H1 (cell line): ENCODE data around the gene PKN1. TPM values are rescaled to one million over a fixed set of nuclear protein-coding genes. Genes with fewer than 3 reads are reported as not detected.

Experiments used
- CTCF ChIA-PET: fragments of 300-600 bp; sonication (Branson Sonifier 250); formaldehyde crosslinking; loops from one replicate; lab custom pipeline; 2021; ENCODE audit not compliant: partially characterized antibody; lab: Charles Lee
- POLR2A ChIA-PET: fragments of 300-600 bp; sonication (Branson Sonifier 250); formaldehyde crosslinking; loops from one replicate; lab custom pipeline; 2021; ENCODE audit warnings: inconsistent platforms; ENCODE audit not compliant: partially characterized antibody; lab: Charles Lee
- DNase-seq, 2 experiments: peaks; one replicate each; pipeline versions ENCODE4 v3.0.0 to v3.0.0-alpha.2; 2010 to 2022; ENCODE audit warnings: low spot score in 2 of 2, low read depth in 1 of 2, mixed read lengths in 1 of 2
- FAIRE-seq: peaks from 2 replicates; lab custom pipeline; 2011; peaks lifted over from hg19 to GRCh38; lab: Jason Lieb, UNC
- H2AFZ ChIP-seq: 2 replicates; pipeline ENCODE4 v1.8.1; 2012; ENCODE audit warnings: low read length, inconsistent platforms
- H2AK5ac ChIP-seq: 2 replicates; pipeline ENCODE4 v1.6.1; 2013; ENCODE audit warnings: low read depth, low read length
- H2BK120ac ChIP-seq: replicated peaks from 2 replicates; pipeline ENCODE3; 2013; ENCODE audit warnings: low read depth, low read length, inconsistent platforms
- H2BK12ac ChIP-seq: 2 replicates; pipeline ENCODE4 v1.6.1; 2013; ENCODE audit warnings: low read depth, low read length
- H2BK15ac ChIP-seq: 2 replicates; pipeline ENCODE4 v1.6.1; 2013; ENCODE audit warnings: low read length
- H2BK20ac ChIP-seq: 2 replicates; pipeline ENCODE4 v1.6.1; 2013; ENCODE audit warnings: low read length
- H2BK5ac ChIP-seq: 2 replicates; pipeline ENCODE4 v1.6.1; 2013; ENCODE audit warnings: low read depth, low read length
- H3K14ac ChIP-seq: 2 replicates; pipeline ENCODE4 v1.6.1; 2013; ENCODE audit warnings: inconsistent platforms; ENCODE audit not compliant: insufficient read length
- H3K18ac ChIP-seq: 2 replicates; pipeline ENCODE4 v1.6.1; 2013; ENCODE audit warnings: low read length; ENCODE audit errors: extremely low read depth
- H3K23ac ChIP-seq: 2 replicates; pipeline ENCODE4 v1.6.1; 2013; ENCODE audit warnings: inconsistent platforms; ENCODE audit not compliant: insufficient read length
- H3K23me2 ChIP-seq: 2 replicates; pipeline ENCODE4 v1.6.1; 2013; ENCODE audit warnings: low read depth, low read length
- H3K27ac ChIP-seq: 2 replicates; pipeline ENCODE4 v1.6.1; 2011; ENCODE audit warnings: low read depth, low read length, inconsistent platforms
- H3K27me3 ChIP-seq, 4 experiments: replicated peaks in 1 of 4; 1 replicate in 1 of 4; 2 replicates in 3 of 4; pipeline versions ENCODE4 v1.6.1 to v1.8.1; 2011 to 2013; ENCODE audit warnings: low read length in 3 of 4, mild to moderate bottlenecking in 3 of 4, inconsistent platforms in 2 of 4, mixed read lengths in 2 of 4, moderate library complexity in 1 of 4; ENCODE audit not compliant: control insufficient read depth in 3 of 4, insufficient read depth in 3 of 4; ENCODE audit errors: extremely low read depth in 1 of 4
- H3K36me3 ChIP-seq, 4 experiments: 2 replicates each; pipeline versions ENCODE4 v1.6.1 to v1.8.1; 2011 to 2013; ENCODE audit warnings: mild to moderate bottlenecking in 4 of 4, low read length in 3 of 4, moderate library complexity in 2 of 4, control low read depth in 1 of 4, inconsistent platforms in 1 of 4; ENCODE audit not compliant: insufficient read depth in 4 of 4, control insufficient read depth in 2 of 4
- H3K4ac ChIP-seq: replicated peaks from 2 replicates; pipeline ENCODE3; 2013; ENCODE audit warnings: low read length, low read depth, mixed read lengths, inconsistent platforms; ENCODE audit not compliant: insufficient read length
- H3K4me1 ChIP-seq, 4 experiments: replicated peaks in 1 of 4; 1 replicate in 1 of 4; 2 replicates in 3 of 4; pipeline versions ENCODE4 v1.6.1 to v1.8.1; 2011 to 2013; ENCODE audit warnings: low read length in 3 of 4, inconsistent platforms in 2 of 4, mixed read lengths in 1 of 4; ENCODE audit not compliant: insufficient read depth in 4 of 4, control insufficient read depth in 3 of 4
- H3K4me2 ChIP-seq, 2 experiments: 2 replicates each; pipeline versions ENCODE4 v1.6.1 to v1.8.1; 2011 to 2013; ENCODE audit warnings: low read depth in 2 of 2, low read length in 2 of 2, control low read depth in 1 of 2, inconsistent platforms in 1 of 2, mild to moderate bottlenecking in 1 of 2; ENCODE audit not compliant: insufficient read depth in 1 of 2
- H3K4me3 ChIP-seq, 4 experiments: fragments of 200-600, 300-600 bp in 1 of 4; sonication (generic), shearing (Covaris generic), sonication (Bioruptor Twin) in 1 of 4; 2 replicates each; pipeline versions ENCODE4 v1.5.1 to v1.8.1; 2011 to 2016; ENCODE audit warnings: low read length in 4 of 4, low read depth in 3 of 4, control low read depth in 2 of 4, inconsistent platforms in 2 of 4, mild to moderate bottlenecking in 2 of 4, mixed read lengths in 1 of 4, moderate library complexity in 1 of 4; ENCODE audit not compliant: insufficient read depth in 2 of 4; ENCODE audit errors: extremely low read depth in 1 of 4
- H3K56ac ChIP-seq: replicated peaks from 2 replicates; pipeline ENCODE3; 2013; ENCODE audit warnings: low read depth, mild to moderate bottlenecking, mixed read lengths, low read length, inconsistent platforms; ENCODE audit not compliant: insufficient read length
- H3K79me1 ChIP-seq: 2 replicates; pipeline ENCODE4 v1.6.1; 2013; ENCODE audit warnings: low read depth, low read length, control low read depth
- H3K79me2 ChIP-seq, 2 experiments: 2 replicates each; pipeline versions ENCODE4 v1.6.1 to v1.8.1; 2012 to 2013; ENCODE audit warnings: low read length in 2 of 2, mild to moderate bottlenecking in 2 of 2, inconsistent platforms in 1 of 2; ENCODE audit not compliant: insufficient read depth in 2 of 2, control insufficient read depth in 1 of 2
- H3K9ac ChIP-seq, 4 experiments: replicated peaks in 1 of 4; 1 replicate in 1 of 4; 2 replicates in 3 of 4; pipeline versions ENCODE4 v1.6.1 to v1.8.1; 2011 to 2013; ENCODE audit warnings: low read depth in 3 of 4, low read length in 3 of 4, control low read depth in 2 of 4, mild to moderate bottlenecking in 2 of 4, moderate library complexity in 2 of 4, inconsistent platforms in 1 of 4; ENCODE audit errors: extremely low read depth in 1 of 4
- H3K9me3 ChIP-seq, 2 experiments: 2 replicates each; pipeline versions ENCODE4 v1.6.1 to v1.8.1; 2012 to 2013; ENCODE audit warnings: mild to moderate bottlenecking in 2 of 2, moderate library complexity in 2 of 2, control low read depth in 1 of 2, inconsistent platforms in 1 of 2, low read depth in 1 of 2, low read length in 1 of 2, mixed read lengths in 1 of 2; ENCODE audit not compliant: insufficient read depth in 2 of 2
- H4K20me1 ChIP-seq, 2 experiments: replicated peaks in 1 of 2; 2 replicates each; pipeline versions ENCODE3 to v1.8.1; 2011 to 2013; ENCODE audit warnings: inconsistent platforms in 2 of 2, low read length in 2 of 2, mild to moderate bottlenecking in 1 of 2; ENCODE audit not compliant: insufficient read depth in 2 of 2, control insufficient read depth in 1 of 2
- H4K5ac ChIP-seq: 2 replicates; pipeline ENCODE4 v1.6.1; 2013; ENCODE audit warnings: low read length, low read depth, mixed read lengths, inconsistent platforms; ENCODE audit not compliant: insufficient read length
- H4K8ac ChIP-seq: 2 replicates; pipeline ENCODE4 v1.8.0; 2013; ENCODE audit warnings: mild to moderate bottlenecking, moderate library complexity, low read length, inconsistent platforms; ENCODE audit not compliant: insufficient read depth; ENCODE audit errors: extremely low read depth
- H4K91ac ChIP-seq: replicated peaks from 2 replicates; pipeline ENCODE3; 2013; ENCODE audit warnings: low read length, mixed read lengths, inconsistent platforms; ENCODE audit not compliant: insufficient read length
- ASH2L ChIP-seq: fragments of 200-600, 300-600 bp; sonication (generic); IDR thresholded peaks from one replicate; pipeline ENCODE4 v1.7.1; 2017; ENCODE audit warnings: low read length
- CREB1 ChIP-seq: IDR thresholded peaks from 2 replicates; pipeline ENCODE4 v1.6.1; 2012; ENCODE audit warnings: inconsistent platforms
- HDAC2 ChIP-seq, 2 experiments: fragments of 300-600 bp in 1 of 2; sonication (generic) in 1 of 2; IDR thresholded peaks; 2 replicates each; pipeline ENCODE4 v1.6.1; 2011 to 2012; ENCODE audit warnings: low read depth in 2 of 2, low read length in 2 of 2, mild to moderate bottlenecking in 2 of 2, moderate library complexity in 2 of 2, borderline replicate concordance in 1 of 2, inconsistent platforms in 1 of 2
- POLR2AphosphoS5 ChIP-seq: IDR thresholded peaks from 2 replicates; pipeline ENCODE4 v1.6.1; 2011; ENCODE audit warnings: low read depth, low read length
- RFX5 ChIP-seq: IDR thresholded peaks from 2 replicates; pipeline ENCODE4 v1.6.1; 2011; ENCODE audit warnings: low read depth, low read length, improper control_type of control experiment, borderline replicate concordance
- SIRT6 ChIP-seq: IDR thresholded peaks from one replicate; pipeline ENCODE4 v1.7.1; 2012; ENCODE audit warnings: low read length, inconsistent platforms
- SP1 ChIP-seq: IDR thresholded peaks from 2 replicates; pipeline ENCODE4 v1.6.1; 2011; ENCODE audit warnings: low read depth, low read length
- TAF7 ChIP-seq: optimal IDR thresholded peaks from 2 replicates; pipeline ENCODE3; 2011; ENCODE audit warnings: low read depth, mild to moderate bottlenecking, inconsistent platforms, low read length, moderate library complexity, borderline replicate concordance
- WGBS, 2 experiments: shearing (Covaris generic) in 1 of 2; methylation state at CpG; one replicate each; pipeline versions ENCODE4 v1.1.6 to v1.1.7; 2013 to 2015; ENCODE audit warnings: low lambda C conversion rate in 2 of 2, mixed read lengths in 2 of 2, inconsistent platforms in 1 of 2, low coverage in 1 of 2, missing lambda C conversion rate in 1 of 2; ENCODE audit not compliant: insufficient replicate concordance in 2 of 2, insufficient coverage in 1 of 2, insufficient read length in 1 of 2; ENCODE audit errors: extremely low coverage in 1 of 2, missing lambda C conversion rate in 1 of 2; 5-methylcytosine and 5-hydroxymethylcytosine counted together
- polyA plus RNA-seq, 7 experiments: library from polyadenylated mRNA; depleted of rRNA in 3 of 7; stranded (reverse) in 5 of 7; unstranded in 2 of 7; fragments of >200 nt in 5 of 7; fragments of 200-250 nt in 2 of 7; gene quantifications; 1 replicate in 5 of 7; 2 replicates in 1 of 7; 4 replicates in 1 of 7; pipeline versions ENCODE4 v1.2.1 to v1.2.3, GENCODE V29; 2011 to 2013; ENCODE audit warnings: missing spikeins in 2 of 7, mixed read lengths in 2 of 7
- total RNA-seq: library from RNA; stranded (reverse); fragmentation: NEBNext Ultra II Directional; extraction: Animal tissue kit (Norgen Biotek cat#: 25700); gene quantifications from 2 replicates; pipeline ENCODE4 v1.2.1, GENCODE V29; 2021

Gene PKN1
- total and polyA plus RNA-seq, 2 of the 8 experiments (the other 6 are each of a cell fraction or from before 2014, with no cell fraction given) = 65.2 to 162 TPM

- Histone ChIP-seq H4K8ac (no peak overlapping the region), H3K4ac (no peak overlapping the region), H3K18ac (no peak overlapping the region), H3K4me2 (no peak overlapping the region), H3K4me3 (no peak overlapping the region), H2AK5ac (no peak overlapping the region), H4K5ac (no peak overlapping the region), H3K9ac (no peak overlapping the region), H3K79me1 (peaks cover 1% of the 10 kb centered on the region; the same call in 1 of the 2 replicates), H3K36me3 (no peaks in the 10 kb centered on the region), H2BK5ac (no peak overlapping the region), H3K14ac (no peak overlapping the region), H2AFZ (no peak overlapping the region), H3K56ac (no peak overlapping the region), H3K27ac (no peak overlapping the region), H3K23me2 (no peaks in the 10 kb centered on the region; the same call in 1 of the 2 replicates), H3K23ac (no peak overlapping the region), H4K20me1 (no peaks in the 10 kb centered on the region), H2BK20ac (no peak overlapping the region), H3K79me2 (peaks cover 0 to 1% of the 10 kb centered on the region in 2 experiments; a peak in 1 of 4 replicates), H3K27me3 (no peaks in the 10 kb centered on the region; a peak in 1 of 7 replicates), H2BK15ac (no peak overlapping the region), H3K4me1 (peaks cover 0 to 5% (median 1%) of the 10 kb centered on the region in 4 experiments; a peak in 4 of 7 replicates), H3K9me3 (no peaks in the 10 kb centered on the region), H2BK12ac (no peak overlapping the region), H2BK120ac (no peak overlapping the region), H4K91ac (no peak overlapping the region)
- no peak for FAIRE-seq
- WGBS, 2 experiments = 90% methylated on average over 4 of the region's 4 CpGs; no CpG with 5 or more reads in 1 of the 2 experiments
- DNase-seq = no peak
- no peak for TF ChIP-seq SP1
- TF ChIP-seq CREB1 = no peak
- TF ChIP-seq RFX5 = no peak
- TF ChIP-seq POLR2AphosphoS5 = no peak
- TF ChIP-seq SIRT6 = no peak
- no peak for TF ChIP-seq ASH2L
- TF ChIP-seq HDAC2 (IDR thresholded peaks at IDR 0.05; ENCODE audit: borderline replicate concordance in 1 of 2, low read depth in 2 of 2, low read length in 2 of 2) = no peak
- TF ChIP-seq TAF7 = no peak
- CTCF ChIA-PET = interaction anchor here (0.6 to 4.8 kb wide), 8 partner anchors 9 to 57 kb away, joined by 3 to 19 read pairs (median 9); no protein-coding TSS in a partner anchor
- POLR2A ChIA-PET = interaction anchor here (0.7 to 1.1 kb wide), 3 partner anchors 23 to 423 kb away, joined by 3 to 4 read pairs (median 3); no protein-coding TSS in a partner anchor
Measured at GRCh38 chr19:14428882-14429416, 4.2 kb upstream of the PKN1 start.
